Spleen (tissue), 7 donors: ENCODE measurements around the gene TBC1D21.

Experiments
- CTCF ChIP-seq, 11 experiments: fragments of 200-600 bp in 7 of 11; fragments of 450-650 bp in 4 of 11; sonication (generic) in 4 of 11; IDR thresholded peaks in 8 of 11; conservative IDR thresholded peaks in 3 of 11; 1 replicate in 7 of 11; 2 replicates in 4 of 11; pipeline versions ENCODE4 v1.4.0 to v1.8.0; 2016 to 2021; ENCODE audit warnings: antibody characterized with exemption in 11 of 11, inconsistent platforms in 4 of 11, mild to moderate bottlenecking in 1 of 11
- POLR2A ChIP-seq, 3 donors: fragments of 450-650 bp; IDR thresholded peaks; one replicate each; pipeline ENCODE4 v1.5.1; 2017; ENCODE audit warnings: antibody characterized with exemption in 3 of 3, mild to moderate bottlenecking in 1 of 3
- donor health status: DM: no; HTN: no; CAD: no; lungs with moderate emphysema.
- donor health status: DM: no; HTN: no; CAD: no.
- donor health status: DM: no; HTN: no; CAD: no.

- TF ChIP-seq CTCF (IDR thresholded peaks at IDR 0.05 in 8 of 11, conservative IDR thresholded peaks at IDR 0.05 in 3 of 11) (no peak), POLR2A (IDR thresholded peaks at IDR 0.05) (no peak)
These were observed 41.7 kb downstream of the TBC1D21 start for GRCh38 chr15:73915082-73915481.
